HepG2 (cell line): Measurements from ENCODE around the gene SMIM28.

Experiments used
- ARHGAP35 ChIP-seq: sonication (generic); formaldehyde crosslinking; IDR thresholded peaks from 2 replicates; pipeline ENCODE4 v1.9.0; 2022; ENCODE audit warnings: mild to moderate bottlenecking, inconsistent platforms, moderate library complexity, missing genetic modification reagents, borderline replicate concordance
- CREB1 ChIP-seq, 2 experiments: fragments of 450-650 bp in 1 of 2; IDR thresholded peaks; 2 replicates each; pipeline ENCODE4 v1.6.1; 2016 to 2017; ENCODE audit warnings: control low read depth in 1 of 2, mild to moderate bottlenecking in 1 of 2, missing compliant biosample characterization in 1 of 2, missing genetic modification characterization in 1 of 2
- POLR2A ChIP-seq, 2 experiments: IDR thresholded peaks; 2 replicates each; pipeline ENCODE4 v1.6.1; 2011; ENCODE audit warnings: low read depth in 2 of 2, low read length in 2 of 2, mild to moderate bottlenecking in 1 of 2, moderate library complexity in 1 of 2; ENCODE audit not compliant: insufficient read depth in 1 of 2
- REST ChIP-seq, 2 experiments: IDR thresholded peaks; 2 replicates each; pipeline ENCODE4 v1.6.1; 2011 to 2012; ENCODE audit warnings: low read length in 2 of 2, borderline replicate concordance in 1 of 2, low read depth in 1 of 2, mild to moderate bottlenecking in 1 of 2, moderate library complexity in 1 of 2
- ZNF232 ChIP-seq: sonication (generic); formaldehyde crosslinking; IDR thresholded peaks from 2 replicates; pipeline ENCODE4 v1.4.0; 2020; ENCODE audit warnings: missing genetic modification reagents, borderline replicate concordance

DNA sequence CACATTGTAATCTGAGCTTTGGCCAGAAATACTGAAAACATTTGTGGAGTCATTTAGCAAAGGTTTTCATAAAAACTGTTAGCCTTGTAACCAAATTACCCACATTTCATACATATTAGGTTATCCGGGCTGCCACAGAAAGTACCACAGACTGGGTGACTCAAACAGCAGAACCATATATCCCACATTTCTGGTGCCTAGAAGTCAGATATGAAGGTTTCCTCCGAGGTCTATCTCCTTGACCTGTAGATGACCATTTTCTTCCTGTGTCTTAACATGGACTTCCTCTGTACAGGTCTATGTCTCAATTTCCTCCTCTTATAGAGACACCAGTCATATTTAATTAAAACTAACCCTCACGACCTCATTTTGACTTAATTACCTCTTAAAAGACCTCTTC lies 49.5 kb upstream of the SMIM28 start:
- TF ChIP-seq REST (IDR thresholded peaks at IDR 0.05; ENCODE audit: borderline replicate concordance in 1 of 2, low read depth in 1 of 2, low read length in 2 of 2), result no peak
- TF ChIP-seq ARHGAP35 (CRISPR knock-in tag), result no peak
- no peak for TF ChIP-seq ZNF232 (CRISPR knock-in tag)
- no peak for TF ChIP-seq CREB1 (IDR thresholded peaks at IDR 0.05)
- TF ChIP-seq CREB1 (CRISPR knock-in tag; IDR thresholded peaks at IDR 0.05), result no peak
- TF ChIP-seq POLR2A (IDR thresholded peaks at IDR 0.05; ENCODE audit: insufficient read depth in 1 of 2, low read depth in 2 of 2, low read length in 2 of 2), result no peak
